ENCODE measurements around the gene GAS6.

Gene GAS6

DNA sequence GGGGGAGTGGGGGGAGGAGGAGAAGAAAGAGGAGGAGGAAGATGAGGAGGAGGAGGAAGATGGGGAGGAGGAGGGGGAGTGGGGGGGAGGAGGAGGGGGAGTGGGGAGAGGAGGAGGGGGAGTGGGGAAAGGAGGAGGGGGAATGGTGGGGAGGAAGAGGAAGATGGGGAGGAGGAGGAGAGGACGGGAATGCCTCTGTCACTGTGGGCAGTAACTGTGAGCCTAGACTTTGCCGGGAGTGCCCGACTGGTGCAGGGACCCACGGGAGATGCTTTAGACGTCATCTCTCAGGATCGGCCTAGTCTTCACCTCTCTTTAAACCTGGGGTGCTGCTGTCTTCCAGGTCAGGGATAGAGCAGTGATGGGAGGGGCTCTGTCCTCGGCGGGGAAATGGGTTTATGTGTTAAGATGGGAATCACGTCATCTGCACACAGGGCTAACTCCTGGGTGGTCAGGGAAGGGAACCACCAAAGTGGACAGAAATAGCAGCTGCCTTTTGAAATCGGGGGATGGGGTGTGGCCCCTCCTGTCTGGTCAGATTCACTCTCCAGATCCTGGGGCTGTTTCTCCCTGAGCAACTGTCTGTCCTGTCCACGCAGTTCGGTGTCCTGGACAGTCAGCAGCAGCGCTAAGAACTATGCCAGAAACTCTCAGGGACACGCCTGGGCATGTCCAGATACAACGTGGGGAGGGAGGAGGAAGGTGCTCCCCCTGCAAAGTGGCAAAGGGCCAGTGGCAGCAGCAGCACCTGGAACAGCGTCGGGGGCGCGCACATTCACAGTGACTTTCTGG lies 26.9 kb downstream of the GAS6 start (continued):
- TF ChIP-seq ZNF426 (tag by site-specific recombination; IDR thresholded peaks at IDR 0.05), result no peak
- TF ChIP-seq SCRT1 (tag by site-specific recombination; IDR thresholded peaks at IDR 0.05; ENCODE audit: borderline replicate concordance), result no peak
- no peak for TF ChIP-seq PRDM1 (tag by site-specific recombination; IDR thresholded peaks at IDR 0.05)
- 0 out of 2 replicates have a peak, but pooled peaks have one; percentile 27 for TF ChIP-seq ZNF366 (tag by site-specific recombination; conservative IDR thresholded peaks at IDR 0.05)
- TF ChIP-seq, protein P1, sequence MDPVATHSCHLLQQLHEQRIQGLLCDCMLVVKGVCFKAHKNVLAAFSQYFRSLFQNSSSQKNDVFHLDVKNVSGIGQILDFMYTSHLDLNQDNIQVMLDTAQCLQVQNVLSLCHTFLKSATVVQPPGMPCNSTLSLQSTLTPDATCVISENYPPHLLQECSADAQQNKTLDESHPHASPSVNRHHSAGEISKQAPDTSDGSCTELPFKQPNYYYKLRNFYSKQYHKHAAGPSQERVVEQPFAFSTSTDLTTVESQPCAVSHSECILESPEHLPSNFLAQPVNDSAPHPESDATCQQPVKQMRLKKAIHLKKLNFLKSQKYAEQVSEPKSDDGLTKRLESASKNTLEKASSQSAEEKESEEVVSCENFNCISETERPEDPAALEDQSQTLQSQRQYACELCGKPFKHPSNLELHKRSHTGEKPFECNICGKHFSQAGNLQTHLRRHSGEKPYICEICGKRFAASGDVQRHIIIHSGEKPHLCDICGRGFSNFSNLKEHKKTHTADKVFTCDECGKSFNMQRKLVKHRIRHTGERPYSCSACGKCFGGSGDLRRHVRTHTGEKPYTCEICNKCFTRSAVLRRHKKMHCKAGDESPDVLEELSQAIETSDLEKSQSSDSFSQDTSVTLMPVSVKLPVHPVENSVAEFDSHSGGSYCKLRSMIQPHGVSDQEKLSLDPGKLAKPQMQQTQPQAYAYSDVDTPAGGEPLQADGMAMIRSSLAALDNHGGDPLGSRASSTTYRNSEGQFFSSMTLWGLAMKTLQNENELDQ (tag by site-specific recombination; IDR thresholded peaks at IDR 0.05; ENCODE audit: low read depth), result no peak
- no peak for TF ChIP-seq ZNF169 (tag by site-specific recombination; IDR thresholded peaks at IDR 0.05)
- TF ChIP-seq ZNF610 (tag by site-specific recombination; IDR thresholded peaks at IDR 0.05; ENCODE audit: borderline replicate concordance), result no peak
- TF ChIP-seq ZNF514 (tag by site-specific recombination; IDR thresholded peaks at IDR 0.05), result no peak
- TF ChIP-seq, protein P2, sequence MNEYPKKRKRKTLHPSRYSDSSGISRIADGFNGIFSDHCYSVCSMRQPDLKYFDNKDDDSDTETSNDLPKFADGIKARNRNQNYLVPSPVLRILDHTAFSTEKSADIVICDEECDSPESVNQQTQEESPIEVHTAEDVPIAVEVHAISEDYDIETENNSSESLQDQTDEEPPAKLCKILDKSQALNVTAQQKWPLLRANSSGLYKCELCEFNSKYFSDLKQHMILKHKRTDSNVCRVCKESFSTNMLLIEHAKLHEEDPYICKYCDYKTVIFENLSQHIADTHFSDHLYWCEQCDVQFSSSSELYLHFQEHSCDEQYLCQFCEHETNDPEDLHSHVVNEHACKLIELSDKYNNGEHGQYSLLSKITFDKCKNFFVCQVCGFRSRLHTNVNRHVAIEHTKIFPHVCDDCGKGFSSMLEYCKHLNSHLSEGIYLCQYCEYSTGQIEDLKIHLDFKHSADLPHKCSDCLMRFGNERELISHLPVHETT (tag by site-specific recombination; IDR thresholded peaks at IDR 0.05), result 0 out of 2 replicates have a peak, but pooled peaks have one; percentile 15
- no peak for TF ChIP-seq ZNF266 (tag by site-specific recombination; IDR thresholded peaks at IDR 0.05; ENCODE audit: low read depth)

DNA sequence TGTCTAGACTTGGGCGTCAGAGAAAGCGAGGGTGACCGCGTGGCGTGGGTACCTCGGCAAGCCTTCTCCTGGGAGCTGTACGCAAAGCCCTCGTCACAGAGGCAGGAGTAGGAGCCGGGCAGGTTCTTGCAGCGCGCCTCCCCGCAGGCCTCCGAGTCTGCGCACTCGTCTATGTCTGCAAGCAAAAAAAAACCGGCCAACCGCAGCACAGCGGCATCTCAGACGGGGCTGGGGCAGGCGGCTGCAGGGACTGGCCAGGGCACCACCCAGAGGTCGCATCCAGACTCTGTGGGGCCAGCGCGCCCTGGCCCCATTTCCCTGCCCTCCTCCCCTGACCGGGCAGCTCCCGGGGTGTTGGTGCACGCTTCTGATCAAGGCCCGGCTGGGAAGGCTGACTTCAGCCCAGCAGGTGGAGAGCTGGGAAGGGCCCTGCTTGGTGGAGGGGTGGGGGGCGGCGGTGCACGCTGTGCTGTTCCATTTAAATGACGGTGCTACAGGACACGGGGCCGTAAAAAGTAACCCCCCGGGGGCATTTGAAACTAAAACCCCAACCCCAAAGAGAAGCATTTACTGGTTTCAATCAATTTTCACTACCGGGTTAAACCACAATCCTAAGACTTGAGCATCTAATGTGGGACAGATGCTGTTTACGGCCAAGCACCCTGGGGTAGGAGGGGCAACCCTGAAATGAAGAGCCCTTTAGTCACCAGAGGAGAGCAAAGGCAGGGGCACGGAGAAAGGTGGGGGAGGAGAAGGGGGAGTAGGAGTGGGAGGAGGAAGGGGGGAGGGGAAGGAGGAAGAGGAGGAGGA lies 28.2 kb downstream of the GAS6 start:
- peaks cover 0 to 16% of the 10 kb centered on the region in 2 experiments; a peak in 1 of 3 replicates for H3K36me3 ChIP-seq (ENCODE audit: control insufficient read depth in 2 of 2, insufficient read depth in 1 of 2, low read length in 2 of 2)
- H3K9me3 ChIP-seq (ENCODE audit: control insufficient read depth, insufficient read depth, low read depth, low read length), result no peaks in the 10 kb centered on the region
- CTCF ChIA-PET, result no interaction called here
- H3K27ac ChIP-seq (ENCODE audit: extremely low read depth, low read depth, low read length), result no peak overlapping the region
- H3K4me1 ChIP-seq (ENCODE audit: control insufficient read depth, insufficient read depth, low read length), result peaks cover 7% of the 10 kb centered on the region
- POLR2A ChIA-PET, result no interaction called here
- H3K4me3 ChIP-seq (ENCODE audit: low read depth, low read length), result no peak overlapping the region
- peak; percentile 83 for TF ChIP-seq ZNF423 (tag by site-specific recombination; IDR thresholded peaks at IDR 0.05)
- TF ChIP-seq, protein P3, sequence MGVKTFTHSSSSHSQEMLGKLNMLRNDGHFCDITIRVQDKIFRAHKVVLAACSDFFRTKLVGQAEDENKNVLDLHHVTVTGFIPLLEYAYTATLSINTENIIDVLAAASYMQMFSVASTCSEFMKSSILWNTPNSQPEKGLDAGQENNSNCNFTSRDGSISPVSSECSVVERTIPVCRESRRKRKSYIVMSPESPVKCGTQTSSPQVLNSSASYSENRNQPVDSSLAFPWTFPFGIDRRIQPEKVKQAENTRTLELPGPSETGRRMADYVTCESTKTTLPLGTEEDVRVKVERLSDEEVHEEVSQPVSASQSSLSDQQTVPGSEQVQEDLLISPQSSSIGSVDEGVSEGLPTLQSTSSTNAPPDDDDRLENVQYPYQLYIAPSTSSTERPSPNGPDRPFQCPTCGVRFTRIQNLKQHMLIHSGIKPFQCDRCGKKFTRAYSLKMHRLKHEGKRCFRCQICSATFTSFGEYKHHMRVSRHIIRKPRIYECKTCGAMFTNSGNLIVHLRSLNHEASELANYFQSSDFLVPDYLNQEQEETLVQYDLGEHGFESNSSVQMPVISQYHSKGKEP (tag by site-specific recombination; IDR thresholded peaks at IDR 0.05), result no peak
- TF ChIP-seq ZFHX2 (tag by site-specific recombination; conservative IDR thresholded peaks at IDR 0.05), result peak; percentile 49
- peak; percentile 72 for TF ChIP-seq ZBTB8A (tag by site-specific recombination; IDR thresholded peaks at IDR 0.05)
- no peak for TF ChIP-seq HOXA7 (CRISPR knock-in tag; IDR thresholded peaks at IDR 0.05; ENCODE audit: borderline replicate concordance)
- no peak for TF ChIP-seq ZNF114 (tag by site-specific recombination; IDR thresholded peaks at IDR 0.05)
- peak; percentile 98 for TF ChIP-seq ZNF341 (tag by site-specific recombination; IDR thresholded peaks at IDR 0.05; ENCODE audit: low read depth)
- TF ChIP-seq, protein P4, sequence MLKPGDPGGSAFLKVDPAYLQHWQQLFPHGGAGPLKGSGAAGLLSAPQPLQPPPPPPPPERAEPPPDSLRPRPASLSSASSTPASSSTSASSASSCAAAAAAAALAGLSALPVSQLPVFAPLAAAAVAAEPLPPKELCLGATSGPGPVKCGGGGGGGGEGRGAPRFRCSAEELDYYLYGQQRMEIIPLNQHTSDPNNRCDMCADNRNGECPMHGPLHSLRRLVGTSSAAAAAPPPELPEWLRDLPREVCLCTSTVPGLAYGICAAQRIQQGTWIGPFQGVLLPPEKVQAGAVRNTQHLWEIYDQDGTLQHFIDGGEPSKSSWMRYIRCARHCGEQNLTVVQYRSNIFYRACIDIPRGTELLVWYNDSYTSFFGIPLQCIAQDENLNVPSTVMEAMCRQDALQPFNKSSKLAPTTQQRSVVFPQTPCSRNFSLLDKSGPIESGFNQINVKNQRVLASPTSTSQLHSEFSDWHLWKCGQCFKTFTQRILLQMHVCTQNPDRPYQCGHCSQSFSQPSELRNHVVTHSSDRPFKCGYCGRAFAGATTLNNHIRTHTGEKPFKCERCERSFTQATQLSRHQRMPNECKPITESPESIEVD (tag by site-specific recombination; IDR thresholded peaks at IDR 0.05), result peak; percentile 66; the same call in 1 of the 2 replicates
- TF ChIP-seq OSR2 (tag by site-specific recombination; IDR thresholded peaks at IDR 0.05), result peak; percentile 51; the same call in 1 of the 2 replicates
- peak; percentile 25; the same call in 1 of the 2 replicates for TF ChIP-seq GLIS1 (tag by site-specific recombination; IDR thresholded peaks at IDR 0.05)
- 0 out of 2 replicates have a peak, but pooled peaks have one; percentile 14 for TF ChIP-seq IKZF3 (tag by site-specific recombination; IDR thresholded peaks at IDR 0.05)
- peak; percentile 92 for TF ChIP-seq FEZF1 (tag by site-specific recombination; IDR thresholded peaks at IDR 0.05)
- TF ChIP-seq ZNF529 (tag by site-specific recombination; IDR thresholded peaks at IDR 0.05; ENCODE audit: insufficient replicate concordance), result no peak
- TF ChIP-seq ZNF660 (tag by site-specific recombination; IDR thresholded peaks at IDR 0.05), result no peak
- TF ChIP-seq GLIS2 (tag by site-specific recombination; IDR thresholded peaks at IDR 0.05), result 0 out of 2 replicates have a peak, but pooled peaks have one; percentile 28
- peak; percentile 99 for TF ChIP-seq ZIC2 (tag by site-specific recombination; IDR thresholded peaks at IDR 0.05)

Data from HEK293 (cell line).